SU-DHL-6 (cell line): ENCODE data around the gene STAT1.

Source experiments
- H2AFZ ChIP-seq: fragments of 200-600 bp; sonication (generic); 2 replicates; pipeline ENCODE4 v1.6.1; 2014; ENCODE audit warnings: low read depth, mild to moderate bottlenecking, moderate library complexity, mixed read lengths, antibody characterized with exemption, low read length; ENCODE audit not compliant: severe bottlenecking
- H3F3A ChIP-seq: fragments of 200-600 bp; shearing (Covaris generic); 2 replicates; pipeline ENCODE4 v1.6.0; 2016; ENCODE audit warnings: antibody characterized with exemption, mild to moderate bottlenecking; ENCODE audit not compliant: insufficient read depth
- H3K27ac ChIP-seq: fragments of 200-600 bp; sonication (generic); 2 replicates; pipeline ENCODE4 v1.5.1; 2016; ENCODE audit warnings: low read depth, mild to moderate bottlenecking, low read length, moderate library complexity, mixed read lengths
- H3K27me3 ChIP-seq: fragments of 200-600 bp; sonication (generic), shearing (Covaris generic); 2 replicates; pipeline ENCODE4 v1.6.0; 2014; ENCODE audit warnings: mild to moderate bottlenecking, low read length
- H3K36me3 ChIP-seq: fragments of 200-600 bp; sonication (generic); 2 replicates; pipeline ENCODE4 v1.6.1; 2014; ENCODE audit warnings: mild to moderate bottlenecking, low read length, mixed read lengths
- H3K4me2 ChIP-seq: fragments of 300-600, 200-600 bp; shearing (Covaris generic), sonication (generic); 2 replicates; pipeline ENCODE4 v1.6.0; 2014; ENCODE audit warnings: low read length, low read depth, mild to moderate bottlenecking; ENCODE audit not compliant: poor library complexity, severe bottlenecking
- H3K4me3 ChIP-seq: fragments of 200-600 bp; sonication (generic); 2 replicates; pipeline ENCODE4 v1.5.1; 2014; ENCODE audit warnings: antibody characterized with exemption, low read length, mild to moderate bottlenecking, mixed read lengths; ENCODE audit not compliant: insufficient read depth, poor library complexity, severe bottlenecking
- H3K79me2 ChIP-seq: fragments of 200-600 bp; sonication (generic); 2 replicates; pipeline ENCODE4 v1.6.1; 2014; ENCODE audit warnings: mild to moderate bottlenecking, low read length, moderate library complexity; ENCODE audit not compliant: insufficient read depth
- H3K9ac ChIP-seq: fragments of 200-600 bp; sonication (generic); 2 replicates; pipeline ENCODE4 v1.7.0; 2014; ENCODE audit warnings: mild to moderate bottlenecking, low read length
- H3K9me2 ChIP-seq: fragments of 200-600 bp; sonication (generic); replicated peaks from 2 replicates; pipeline ENCODE4 v1.6.1; 2014; ENCODE audit warnings: low read length; ENCODE audit not compliant: insufficient read depth
- H3K9me3 ChIP-seq: fragments of 200-600 bp; sonication (generic); 2 replicates; pipeline ENCODE4 v1.6.1; 2014; ENCODE audit warnings: low read length, mixed read lengths; ENCODE audit not compliant: insufficient read depth
- H4K20me1 ChIP-seq: fragments of 200-600 bp; sonication (generic); 2 replicates; pipeline ENCODE4 v1.6.1; 2014; ENCODE audit warnings: low read depth, mild to moderate bottlenecking, antibody characterized with exemption, low read length, moderate library complexity, mixed read lengths
- EZH2phosphoT487 ChIP-seq: fragments of 200-600 bp; sonication (generic), shearing (Covaris generic); conservative IDR thresholded peaks from 2 replicates; pipeline ENCODE4 v1.6.1; 2018; ENCODE audit warnings: mild to moderate bottlenecking, antibody characterized with exemption, low read length, moderate library complexity, mixed read lengths
- TF ChIP-seq, protein P1 (sequence below): fragments of 200-600 bp; sonication (generic); IDR thresholded peaks from one replicate; pipeline ENCODE4 v1.5.1; 2017; ENCODE audit warnings: antibody characterized with exemption, mild to moderate bottlenecking, low read length, moderate library complexity; ENCODE audit not compliant: insufficient read depth, poor library complexity, severe bottlenecking

STAT1 gene

GRCh38 chr2:190959911-190960788, 53.8 kb downstream of the STAT1 start:
- H3K79me2 ChIP-seq, result no peaks in the 10 kb centered on the region
- H3K4me3 ChIP-seq, result no peak overlapping the region
- H3K4me2 ChIP-seq, result no peak overlapping the region
- H2AFZ ChIP-seq, result no peak overlapping the region
- TF ChIP-seq, protein P1, sequence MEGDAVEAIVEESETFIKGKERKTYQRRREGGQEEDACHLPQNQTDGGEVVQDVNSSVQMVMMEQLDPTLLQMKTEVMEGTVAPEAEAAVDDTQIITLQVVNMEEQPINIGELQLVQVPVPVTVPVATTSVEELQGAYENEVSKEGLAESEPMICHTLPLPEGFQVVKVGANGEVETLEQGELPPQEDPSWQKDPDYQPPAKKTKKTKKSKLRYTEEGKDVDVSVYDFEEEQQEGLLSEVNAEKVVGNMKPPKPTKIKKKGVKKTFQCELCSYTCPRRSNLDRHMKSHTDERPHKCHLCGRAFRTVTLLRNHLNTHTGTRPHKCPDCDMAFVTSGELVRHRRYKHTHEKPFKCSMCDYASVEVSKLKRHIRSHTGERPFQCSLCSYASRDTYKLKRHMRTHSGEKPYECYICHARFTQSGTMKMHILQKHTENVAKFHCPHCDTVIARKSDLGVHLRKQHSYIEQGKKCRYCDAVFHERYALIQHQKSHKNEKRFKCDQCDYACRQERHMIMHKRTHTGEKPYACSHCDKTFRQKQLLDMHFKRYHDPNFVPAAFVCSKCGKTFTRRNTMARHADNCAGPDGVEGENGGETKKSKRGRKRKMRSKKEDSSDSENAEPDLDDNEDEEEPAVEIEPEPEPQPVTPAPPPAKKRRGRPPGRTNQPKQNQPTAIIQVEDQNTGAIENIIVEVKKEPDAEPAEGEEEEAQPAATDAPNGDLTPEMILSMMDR, result no peak
- no peak for TF ChIP-seq EZH2phosphoT487
- H3K9me3 ChIP-seq, result no peaks in the 10 kb centered on the region
- H4K20me1 ChIP-seq, result no peaks in the 10 kb centered on the region
- no peak overlapping the region for H3K9ac ChIP-seq
- no peaks in the 10 kb centered on the region for H3K27me3 ChIP-seq
- H3F3A ChIP-seq, result no peaks in the 10 kb centered on the region
- no peaks in the 10 kb centered on the region for H3K36me3 ChIP-seq
- no peaks in the 10 kb centered on the region for H3K9me2 ChIP-seq
- H3K27ac ChIP-seq, result no peak overlapping the region

DNA sequence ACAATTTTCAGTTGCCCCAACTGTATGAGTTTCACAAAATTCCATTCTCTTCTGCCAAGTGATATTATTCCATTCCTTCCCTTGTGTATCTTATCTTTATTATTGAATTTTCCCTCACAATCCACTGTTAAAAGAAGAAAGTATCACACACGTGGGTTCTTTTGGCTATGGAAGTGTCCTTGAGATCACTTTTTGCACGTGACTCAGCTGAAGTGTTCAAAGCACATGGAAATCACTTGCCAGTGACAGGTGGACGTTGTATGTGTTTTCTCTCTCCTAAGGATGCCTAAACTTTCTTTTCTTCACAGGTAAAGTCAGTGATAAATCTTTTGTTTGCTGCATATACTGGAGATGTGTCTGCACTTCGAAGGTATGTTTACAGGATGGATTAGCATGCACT, 60.7 kb downstream of the STAT1 start:
- no peaks in the 10 kb centered on the region for H3K27me3 ChIP-seq
- H2AFZ ChIP-seq, result no peak overlapping the region
- H3K79me2 ChIP-seq, result no peaks in the 10 kb centered on the region
- no peaks in the 10 kb centered on the region for H3K9me3 ChIP-seq
- H3K4me2 ChIP-seq, result no peak overlapping the region
- H4K20me1 ChIP-seq, result no peaks in the 10 kb centered on the region
- no peak overlapping the region for H3K27ac ChIP-seq
- no peaks in the 10 kb centered on the region for H3K36me3 ChIP-seq
- H3K4me3 ChIP-seq, result no peak overlapping the region
- no peaks in the 10 kb centered on the region for H3K9me2 ChIP-seq
- no peak for TF ChIP-seq EZH2phosphoT487
- no peaks in the 10 kb centered on the region; the same call in 1 of the 2 replicates for H3F3A ChIP-seq
- no peak overlapping the region for H3K9ac ChIP-seq

- H3K36me3 ChIP-seq, result no peaks in the 10 kb centered on the region
- H3K4me2 ChIP-seq, result no peak overlapping the region
- H3F3A ChIP-seq, result no peaks in the 10 kb centered on the region; the same call in 1 of the 2 replicates
Observed at GRCh38 chr2:190950566-190950991, 63.4 kb downstream of the STAT1 start.

More at GRCh38 chr2:190950566-190950991, 63.4 kb downstream of the STAT1 start:
- no peak overlapping the region for H3K9ac ChIP-seq
- H2AFZ ChIP-seq, result no peak overlapping the region
- 0 out of 2 replicates have a peak, but pooled peaks cover 5% of the 10 kb centered on the region for H4K20me1 ChIP-seq
- no peaks in the 10 kb centered on the region for H3K9me3 ChIP-seq
- H3K27me3 ChIP-seq, result no peaks in the 10 kb centered on the region
- no peak overlapping the region for H3K4me3 ChIP-seq
- TF ChIP-seq, protein P1, result no peak
- no peak for TF ChIP-seq EZH2phosphoT487
- no peak overlapping the region for H3K27ac ChIP-seq
- no peaks in the 10 kb centered on the region for H3K9me2 ChIP-seq
- no peaks in the 10 kb centered on the region for H3K79me2 ChIP-seq
